Measurements from ENCODE around the gene IL20RA.

The IL20RA gene

DNA sequence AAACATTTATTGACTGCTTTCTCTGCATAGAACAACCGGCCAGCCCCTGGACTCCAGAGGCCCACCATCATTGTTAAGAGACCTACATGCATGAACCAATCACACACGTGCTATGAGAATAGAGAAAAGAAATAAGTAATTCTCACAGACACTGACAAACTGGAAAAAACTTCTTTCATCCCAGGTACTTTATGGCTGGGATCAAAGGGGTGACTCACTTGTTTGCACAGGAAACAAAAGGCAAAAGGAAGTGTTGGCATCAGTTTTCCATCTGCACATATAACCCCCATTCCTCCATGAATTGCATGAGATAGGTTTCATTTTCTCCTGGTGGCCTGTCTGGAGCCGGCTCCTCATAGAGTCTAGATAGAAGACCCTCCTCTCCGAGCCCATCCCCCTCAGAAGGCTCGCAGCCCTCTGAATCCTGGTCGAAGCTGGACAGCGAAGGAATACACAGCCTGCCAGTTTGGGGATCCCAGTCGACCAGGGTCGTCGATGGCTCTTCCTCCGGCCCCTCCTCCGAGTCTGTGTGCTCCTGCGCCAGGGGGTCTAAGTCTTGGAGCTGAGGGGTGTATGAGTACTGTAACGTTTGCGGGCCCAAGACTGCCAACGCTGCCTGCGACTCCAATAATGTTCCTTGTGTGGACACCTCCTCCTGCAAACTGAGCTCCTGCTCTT is 43.3 kb downstream of the IL20RA start:
- no peak for TF ChIP-seq CTCF (IDR thresholded peaks at IDR 0.05; ENCODE audit: low read depth, low read length, missing control alignments)
- H3K4me3 ChIP-seq (replicated peaks; ENCODE audit: low read depth, low read length) = no peak overlapping the region
- DNase-seq (ENCODE audit: extremely low read depth, low read depth) = peak; percentile 3

- no peak for TF ChIP-seq CTCF (IDR thresholded peaks at IDR 0.05; ENCODE audit: low read depth, low read length, missing control alignments)
- H3K4me3 ChIP-seq (replicated peaks; ENCODE audit: low read depth, low read length) = no peak overlapping the region
- DNase-seq (ENCODE audit: extremely low read depth, low read depth) = no peak
Observed at GRCh38 chr6:137000825-137001224, 43.9 kb downstream of the IL20RA start.

- H3K4me3 ChIP-seq (replicated peaks; ENCODE audit: low read depth, low read length) = no peak overlapping the region
- no peak for DNase-seq (ENCODE audit: extremely low read depth, low read depth)
- TF ChIP-seq CTCF (IDR thresholded peaks at IDR 0.05; ENCODE audit: low read depth, low read length, missing control alignments) = no peak
Observed at GRCh38 chr6:136995521-136995920, 49.2 kb downstream of the IL20RA start.

DNA sequence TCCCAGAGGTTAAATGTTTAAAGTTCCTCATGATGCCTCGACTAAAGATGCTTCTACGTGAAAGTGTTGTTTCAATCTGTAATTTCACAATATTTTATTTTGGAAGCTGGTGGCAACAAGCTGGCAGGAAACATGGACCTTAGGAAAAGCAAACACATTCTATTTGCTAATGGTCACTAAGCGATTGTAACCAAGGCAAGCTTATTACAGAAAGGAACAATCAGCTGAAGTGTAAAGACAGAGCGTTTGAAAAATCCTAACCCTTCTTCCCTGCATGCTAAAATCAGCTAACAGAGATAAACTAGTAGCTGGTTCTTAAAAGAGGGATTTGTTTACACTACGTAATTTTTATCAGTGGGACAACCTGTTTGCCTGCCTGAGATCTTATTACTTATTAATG is 50.0 kb downstream of the IL20RA start:
- no peak overlapping the region for H3K4me3 ChIP-seq (replicated peaks; ENCODE audit: low read depth, low read length)
- TF ChIP-seq CTCF (IDR thresholded peaks at IDR 0.05; ENCODE audit: low read depth, low read length, missing control alignments) = no peak
- no peak for DNase-seq (ENCODE audit: extremely low read depth, low read depth)

DNA sequence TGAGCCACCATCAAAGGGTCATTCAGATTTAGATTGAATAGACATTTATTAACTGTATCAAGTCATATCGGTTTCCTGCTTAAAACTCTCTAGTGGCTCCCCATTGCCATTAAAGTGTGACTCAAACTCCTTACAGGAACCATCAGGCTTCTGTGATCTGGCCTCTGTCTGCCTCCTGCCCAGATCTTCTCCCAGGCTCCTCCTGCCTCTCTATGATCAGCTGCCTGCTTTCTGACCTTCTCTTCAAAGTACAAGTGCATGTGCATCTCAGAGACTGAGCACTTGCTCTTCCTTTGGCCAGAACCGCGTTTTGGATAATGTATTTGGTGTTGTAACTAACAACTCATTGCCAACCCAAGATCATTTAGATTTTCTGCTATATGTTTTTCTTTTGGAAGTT is 52.7 kb downstream of the IL20RA start:
- TF ChIP-seq CTCF (IDR thresholded peaks at IDR 0.05; ENCODE audit: low read depth, low read length, missing control alignments) = no peak
- H3K4me3 ChIP-seq (replicated peaks; ENCODE audit: low read depth, low read length) = no peak overlapping the region
- no peak for DNase-seq (ENCODE audit: extremely low read depth, low read depth)

- TF ChIP-seq CTCF (IDR thresholded peaks at IDR 0.05; ENCODE audit: low read depth, low read length, missing control alignments) = no peak
- H3K4me3 ChIP-seq (replicated peaks; ENCODE audit: low read depth, low read length) = no peak overlapping the region
- DNase-seq (ENCODE audit: extremely low read depth, low read depth) = no peak
Observed at GRCh38 chr6:136991646-136992045, 53.1 kb downstream of the IL20RA start.

DNA sequence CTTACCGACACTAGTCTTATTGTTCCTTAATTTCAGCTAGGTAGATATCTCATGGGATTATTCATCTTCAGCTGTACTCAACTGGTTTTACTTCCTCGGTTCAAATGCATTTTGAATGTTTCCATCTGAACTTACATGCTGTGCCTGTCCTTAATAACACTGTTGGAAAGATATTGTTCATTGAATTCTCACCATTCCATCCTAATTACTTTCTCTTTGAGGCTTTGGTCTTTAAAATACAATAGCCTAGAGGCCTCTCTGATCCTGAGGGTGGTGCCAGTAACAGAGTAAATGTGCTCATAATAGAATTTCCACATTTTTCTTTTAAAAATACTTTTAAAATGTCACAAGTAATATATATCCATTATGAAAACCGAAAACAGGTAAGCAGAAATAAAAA is 54.0 kb downstream of the IL20RA start:
- DNase-seq (ENCODE audit: extremely low read depth, low read depth) = no peak
- no peak for TF ChIP-seq CTCF (IDR thresholded peaks at IDR 0.05; ENCODE audit: low read depth, low read length, missing control alignments)
- no peak overlapping the region for H3K4me3 ChIP-seq (replicated peaks; ENCODE audit: low read depth, low read length)
